Measurements from ENCODE around the gene LRRC7. TPM values are rescaled to one million over a fixed set of nuclear protein-coding genes. Genes with fewer than 3 reads are reported as not detected.

Gene LRRC7
- total RNA-seq, 1 donor from 2014 or later: not detected

DNA sequence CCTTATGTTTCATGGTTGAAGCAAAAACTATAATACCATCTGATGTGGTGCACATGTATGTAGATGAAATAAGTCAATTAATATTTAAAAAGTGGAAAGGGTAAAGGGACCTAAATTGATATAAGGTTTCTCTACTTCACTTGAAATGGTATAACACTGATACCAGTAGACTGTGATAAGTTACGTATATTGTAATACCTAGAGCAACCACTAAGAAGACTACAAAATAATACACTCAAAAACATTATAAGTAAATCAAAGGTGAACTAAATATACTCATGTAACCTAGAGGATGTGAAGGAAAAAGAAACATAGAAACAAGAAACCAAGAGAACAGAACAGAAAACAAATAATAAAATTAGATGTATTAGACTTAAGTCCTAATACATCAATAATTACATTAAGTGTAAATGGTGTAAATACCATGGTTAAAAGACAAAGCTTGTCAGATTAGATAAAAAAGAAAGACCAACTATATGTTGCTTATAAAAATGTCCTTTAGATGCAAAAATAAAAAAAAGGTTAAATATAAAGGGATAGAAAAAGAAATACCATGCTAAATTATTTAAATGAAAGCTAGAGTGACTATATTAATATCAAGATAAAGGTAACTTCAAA is 118.8 kb downstream of the LRRC7 start:
- TF ChIP-seq, protein P1, sequence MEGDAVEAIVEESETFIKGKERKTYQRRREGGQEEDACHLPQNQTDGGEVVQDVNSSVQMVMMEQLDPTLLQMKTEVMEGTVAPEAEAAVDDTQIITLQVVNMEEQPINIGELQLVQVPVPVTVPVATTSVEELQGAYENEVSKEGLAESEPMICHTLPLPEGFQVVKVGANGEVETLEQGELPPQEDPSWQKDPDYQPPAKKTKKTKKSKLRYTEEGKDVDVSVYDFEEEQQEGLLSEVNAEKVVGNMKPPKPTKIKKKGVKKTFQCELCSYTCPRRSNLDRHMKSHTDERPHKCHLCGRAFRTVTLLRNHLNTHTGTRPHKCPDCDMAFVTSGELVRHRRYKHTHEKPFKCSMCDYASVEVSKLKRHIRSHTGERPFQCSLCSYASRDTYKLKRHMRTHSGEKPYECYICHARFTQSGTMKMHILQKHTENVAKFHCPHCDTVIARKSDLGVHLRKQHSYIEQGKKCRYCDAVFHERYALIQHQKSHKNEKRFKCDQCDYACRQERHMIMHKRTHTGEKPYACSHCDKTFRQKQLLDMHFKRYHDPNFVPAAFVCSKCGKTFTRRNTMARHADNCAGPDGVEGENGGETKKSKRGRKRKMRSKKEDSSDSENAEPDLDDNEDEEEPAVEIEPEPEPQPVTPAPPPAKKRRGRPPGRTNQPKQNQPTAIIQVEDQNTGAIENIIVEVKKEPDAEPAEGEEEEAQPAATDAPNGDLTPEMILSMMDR (conservative IDR thresholded peaks at IDR 0.05; ENCODE audit: low read depth, low read length): no peak
- no peak for DNase-seq (ENCODE audit: low read depth)
- no peak overlapping the region for H3K4me3 ChIP-seq (ENCODE audit: low read depth, low read length)

DNA sequence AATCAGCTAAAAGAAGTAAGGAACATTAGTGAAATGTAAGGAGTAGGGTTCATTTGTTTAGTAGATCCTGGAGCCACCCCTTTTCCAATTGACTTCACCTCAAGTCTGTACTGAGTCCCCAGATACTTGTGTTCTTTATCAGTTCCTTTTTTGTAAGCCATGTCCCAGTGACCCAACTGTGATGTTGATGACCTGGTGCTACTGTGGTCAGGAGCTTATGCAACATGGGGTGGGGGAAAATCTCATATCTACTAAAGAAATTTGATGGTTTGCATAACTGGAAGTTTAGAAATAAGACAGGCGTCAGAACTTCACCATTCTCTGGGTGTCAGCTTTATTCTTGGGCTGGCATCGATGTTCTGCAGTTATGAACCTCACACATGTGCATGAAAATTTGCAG is 120.5 kb downstream of the LRRC7 start:
- H3K4me3 ChIP-seq (ENCODE audit: low read depth, low read length): no peak overlapping the region
- DNase-seq (ENCODE audit: low read depth): no peak
- TF ChIP-seq, protein P1 (conservative IDR thresholded peaks at IDR 0.05; ENCODE audit: low read depth, low read length): no peak

DNA sequence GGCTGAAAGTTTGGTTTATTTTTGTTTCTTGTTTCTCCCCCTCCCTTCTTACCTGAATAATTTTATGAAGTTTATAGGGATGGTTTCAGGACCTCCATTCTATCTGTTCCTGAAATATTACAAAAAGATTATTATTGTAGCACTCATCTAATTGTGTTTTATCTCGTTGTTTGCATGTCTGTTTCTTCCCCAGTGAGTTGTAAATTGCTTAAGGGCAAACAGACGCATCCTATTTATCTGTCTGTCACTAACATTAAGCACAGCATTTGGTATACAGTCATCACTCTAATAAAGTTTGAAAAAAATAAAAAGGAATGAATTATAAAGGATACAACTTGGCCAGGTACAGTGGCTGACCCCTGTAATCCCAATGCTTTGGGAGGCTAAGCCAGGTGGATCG is 123.5 kb downstream of the LRRC7 start:
- no peak for DNase-seq (ENCODE audit: low read depth)
- TF ChIP-seq, protein P1 (conservative IDR thresholded peaks at IDR 0.05; ENCODE audit: low read depth, low read length): no peak
- H3K4me3 ChIP-seq (ENCODE audit: low read depth, low read length): no peak overlapping the region

DNA sequence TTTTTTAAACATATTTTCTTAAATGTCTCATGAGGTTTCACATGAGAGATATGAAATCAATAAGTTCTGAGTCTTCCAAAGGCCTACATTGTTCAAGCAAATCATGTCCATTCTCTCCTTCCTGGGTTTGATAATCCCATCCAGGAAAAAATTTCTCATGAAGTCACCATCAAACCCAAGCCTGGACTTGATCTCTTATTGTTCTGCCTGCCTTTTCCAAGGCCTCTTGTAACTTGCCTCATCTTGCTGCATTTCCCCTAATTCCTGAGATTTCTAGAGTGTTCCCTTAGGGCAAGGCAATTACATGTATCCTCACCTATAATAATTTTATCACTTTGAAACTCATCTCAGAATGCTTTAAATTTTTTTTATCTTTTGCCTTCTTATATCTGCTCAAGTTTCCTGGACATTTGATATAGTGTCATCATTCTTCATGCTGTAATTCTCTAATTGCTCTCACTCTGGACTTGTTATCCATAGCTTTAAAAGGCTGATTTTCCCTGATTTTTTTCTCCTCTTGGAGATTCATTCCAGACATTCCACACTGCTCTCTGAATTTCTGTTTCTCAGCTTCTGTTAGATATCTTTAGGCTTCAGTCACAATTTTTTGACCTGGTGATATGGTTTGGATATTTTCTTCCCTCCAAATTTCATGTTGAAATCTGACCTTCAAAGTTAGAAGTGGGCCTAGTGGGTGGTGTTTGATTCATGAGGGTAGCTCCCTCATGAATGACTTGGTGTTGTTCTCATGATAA is 126.4 kb downstream of the LRRC7 start:
- no peak for DNase-seq (ENCODE audit: low read depth)
- H3K4me3 ChIP-seq (ENCODE audit: low read depth, low read length): no peak overlapping the region
- TF ChIP-seq, protein P1 (conservative IDR thresholded peaks at IDR 0.05; ENCODE audit: low read depth, low read length): no peak

DNA sequence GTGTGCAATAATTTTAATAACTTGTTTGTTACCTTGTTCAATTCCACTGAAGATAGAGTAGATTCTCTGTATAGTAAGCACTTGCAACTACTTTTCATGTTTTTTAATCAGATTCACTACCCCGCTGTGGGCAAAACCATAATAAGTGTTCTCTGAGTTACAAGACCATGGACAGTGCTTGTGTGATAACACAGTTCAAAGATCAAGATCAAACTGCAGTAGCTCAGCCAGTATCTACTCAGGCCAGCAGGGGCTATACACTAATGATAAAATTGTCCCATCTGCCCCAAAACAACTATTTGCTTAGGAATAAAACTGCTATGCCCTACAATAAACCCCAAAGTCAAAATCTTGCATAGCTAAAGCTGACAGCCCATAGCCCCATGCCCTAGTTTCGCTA is 129.6 kb downstream of the LRRC7 start:
- no peak for DNase-seq (ENCODE audit: low read depth)
- no peak overlapping the region for H3K4me3 ChIP-seq (ENCODE audit: low read depth, low read length)
- TF ChIP-seq, protein P1 (conservative IDR thresholded peaks at IDR 0.05; ENCODE audit: low read depth, low read length): no peak

DNA sequence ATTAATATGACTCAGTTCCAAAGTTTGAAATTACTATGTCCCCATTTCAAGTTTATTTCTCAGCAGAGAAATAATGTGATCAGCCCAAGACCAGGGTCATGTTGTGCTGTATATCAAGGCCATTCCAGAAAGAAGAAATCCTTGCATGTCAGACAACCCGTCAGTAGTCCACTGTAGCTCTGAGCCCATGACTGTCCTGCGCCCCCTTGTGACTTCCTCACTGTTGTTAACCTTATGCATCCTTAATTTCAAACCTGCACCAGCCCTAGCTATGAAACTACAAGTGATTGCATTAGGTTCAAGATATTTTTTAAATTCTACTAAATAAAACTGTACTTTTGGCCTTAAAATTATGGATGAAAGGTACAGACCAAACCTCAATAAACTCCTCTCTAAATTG is 133.0 kb downstream of the LRRC7 start:
- TF ChIP-seq, protein P1 (conservative IDR thresholded peaks at IDR 0.05; ENCODE audit: low read depth, low read length): peak; percentile 74
- H3K4me3 ChIP-seq (ENCODE audit: low read depth, low read length): no peak overlapping the region
- DNase-seq (ENCODE audit: low read depth): no peak

DNA sequence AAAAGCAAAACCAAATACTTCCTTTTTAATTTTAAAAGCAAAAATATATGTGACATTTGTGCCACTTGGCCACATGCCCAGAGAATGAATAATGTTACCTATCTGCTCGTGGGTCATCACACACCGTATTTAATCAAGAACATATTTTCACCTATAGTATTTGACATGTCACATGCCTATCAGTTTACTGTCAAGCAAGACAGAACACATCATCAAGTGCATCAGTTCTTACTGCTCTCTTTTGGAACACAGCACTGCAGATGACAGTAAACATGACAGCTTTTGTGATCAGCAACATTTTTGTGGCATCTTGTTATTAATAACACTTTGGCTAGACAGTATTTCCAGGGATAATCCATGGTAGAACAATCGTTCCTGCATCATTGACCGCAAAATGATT is 134.4 kb downstream of the LRRC7 start:
- H3K4me3 ChIP-seq (ENCODE audit: low read depth, low read length): no peak overlapping the region
- DNase-seq (ENCODE audit: low read depth): no peak
- TF ChIP-seq, protein P1 (conservative IDR thresholded peaks at IDR 0.05; ENCODE audit: low read depth, low read length): no peak
